ENCODE results near the gene LTBR.

LTBR gene

GRCh38 chr12:6346942-6347341, 37.0 kb upstream of the LTBR start:
- DNase-seq (ENCODE audit: low read depth): no peak

GRCh38 chr12:6347367-6348338, 36.3 kb upstream of the LTBR start:
- DNase-seq (ENCODE audit: low read depth): no peak

DNA sequence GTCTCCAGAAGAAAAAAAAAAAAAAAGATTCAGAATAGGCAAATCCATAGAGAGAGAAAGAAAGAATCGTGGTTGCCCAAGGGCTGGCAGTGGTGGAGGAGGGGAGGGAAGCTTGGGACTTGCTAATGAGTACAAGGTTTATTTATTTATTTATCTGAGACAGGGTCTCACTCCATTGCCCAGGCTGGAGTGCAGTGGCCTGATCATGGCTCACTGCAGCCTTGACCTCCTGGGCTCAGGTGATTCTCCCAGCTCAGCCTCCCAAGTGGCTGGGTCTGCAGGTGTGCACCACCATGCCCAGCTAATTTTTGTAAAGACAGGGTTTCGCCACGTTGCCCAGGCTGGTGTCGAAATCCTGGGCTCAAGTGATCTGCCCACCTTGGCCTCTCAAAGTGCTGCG, 32.3 kb upstream of the LTBR start:
- DNase-seq (ENCODE audit: low read depth): no peak

DNA sequence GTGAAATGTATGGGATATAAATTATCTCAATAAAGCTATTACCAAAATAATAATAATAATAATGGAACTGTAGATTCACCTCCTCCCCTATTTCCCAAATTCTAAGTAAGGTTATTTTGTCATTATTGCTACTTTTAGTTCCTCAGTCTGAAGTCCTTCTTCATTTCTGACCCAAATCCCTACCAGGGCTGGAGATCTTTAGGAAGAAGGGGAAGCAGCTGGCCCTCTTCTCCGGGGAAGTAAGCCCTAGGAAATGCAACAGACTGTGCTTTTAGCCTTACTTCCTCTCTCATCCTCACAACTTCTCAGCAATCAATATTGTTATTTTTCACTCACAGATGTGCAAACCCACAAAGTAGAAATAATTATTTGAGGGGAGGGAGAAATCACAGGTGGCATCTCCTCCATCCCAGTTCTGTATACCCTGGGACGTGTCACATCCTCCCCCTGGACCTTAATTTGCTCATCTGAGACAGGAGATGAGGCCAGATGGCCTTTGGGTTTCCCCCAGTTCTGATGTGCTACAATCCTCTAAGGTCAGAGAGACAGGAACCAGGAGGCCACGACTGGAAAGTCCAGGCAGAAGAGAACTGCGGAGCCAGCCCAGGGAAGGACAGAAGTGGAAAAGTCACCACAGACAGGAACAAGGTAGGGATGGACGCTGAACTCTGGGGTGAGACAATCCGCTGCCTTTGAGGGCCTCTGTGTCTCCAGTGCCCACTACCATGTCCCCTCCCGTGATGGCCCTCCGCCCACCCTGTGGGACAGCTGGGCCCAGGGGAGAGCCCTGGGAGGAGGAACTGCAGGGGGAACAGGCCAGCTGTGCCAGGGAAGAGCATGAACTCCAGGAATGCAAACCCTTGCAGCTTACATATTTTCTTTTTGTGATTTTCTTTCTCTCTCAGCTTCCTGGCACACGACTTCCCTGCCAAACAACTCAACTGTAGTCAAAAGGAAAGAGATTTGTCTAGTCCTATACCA, 31.5 kb upstream of the LTBR start:
- no peak for DNase-seq (ENCODE audit: low read depth)

DNA sequence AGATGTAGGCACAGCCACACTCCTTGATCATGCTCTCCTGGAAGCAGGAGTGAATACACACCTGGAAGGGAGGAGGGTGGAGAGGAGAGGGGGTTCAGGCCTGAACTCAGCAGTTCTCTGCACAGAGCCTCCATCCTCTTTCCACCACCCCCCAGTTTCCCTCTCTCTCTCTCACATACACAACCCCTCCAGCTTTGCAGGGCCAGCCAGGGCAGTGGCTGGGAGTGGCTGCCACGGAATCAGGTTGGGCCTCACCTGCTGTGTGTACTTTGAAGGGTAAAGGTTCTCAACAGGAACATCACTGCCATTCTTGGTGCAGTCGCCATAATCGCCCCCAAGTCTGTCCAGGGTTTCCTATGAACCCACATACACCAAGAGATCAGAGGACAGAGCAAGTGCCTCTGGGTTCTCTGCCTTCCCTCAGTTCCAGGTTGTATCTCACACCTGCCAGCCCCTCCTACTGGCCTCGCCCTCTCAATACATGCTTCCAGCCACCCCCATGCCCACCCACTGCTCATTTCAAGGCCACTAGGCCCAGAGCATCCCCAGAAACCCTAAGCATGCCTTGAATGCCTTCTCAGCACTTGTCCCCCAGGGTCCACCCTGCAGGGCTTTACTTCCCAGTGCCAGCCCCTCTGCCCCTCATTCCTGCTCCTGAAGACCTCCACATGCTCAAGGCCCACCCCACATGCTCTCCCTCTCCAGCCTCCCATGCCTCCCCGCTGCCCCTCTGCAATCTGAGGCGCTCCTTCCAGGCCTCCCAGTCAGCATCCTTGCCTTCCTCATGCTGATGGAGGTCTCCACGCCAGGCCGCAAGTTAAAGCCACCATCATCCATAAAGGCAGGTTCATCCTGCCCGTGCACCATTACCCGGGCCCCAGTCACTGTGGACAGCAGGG, 29.2 kb upstream of the LTBR start:
- DNase-seq (ENCODE audit: low read depth): no peak

- no peak for DNase-seq (ENCODE audit: low read depth)
Observed at GRCh38 chr12:6355491-6356373, 28.2 kb upstream of the LTBR start.

DNA sequence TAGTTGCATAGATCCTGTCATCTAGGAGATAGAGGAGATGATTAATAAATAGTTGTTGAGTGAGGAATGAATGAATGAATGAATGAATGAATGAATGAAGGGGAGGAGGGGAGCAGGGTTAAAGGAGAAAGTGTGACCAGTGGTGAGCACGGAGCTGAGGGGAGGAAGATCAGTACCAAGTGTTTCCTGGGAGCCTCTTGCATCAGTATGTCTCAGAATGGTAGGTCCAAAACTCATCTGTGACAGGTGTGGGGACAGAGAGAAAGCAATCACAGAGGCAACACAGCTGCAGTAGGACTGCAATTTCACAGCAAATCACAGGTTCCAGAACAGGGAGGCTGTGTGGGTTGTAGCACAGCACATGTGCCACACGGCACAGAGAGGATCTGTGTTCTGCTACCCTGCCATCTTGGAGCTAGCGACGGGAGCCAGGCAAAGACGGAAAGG, 27.6 kb upstream of the LTBR start:
- no peak for DNase-seq (ENCODE audit: low read depth)

GRCh38 chr12:6358881-6359280, 25.1 kb upstream of the LTBR start:
- no peak for DNase-seq (ENCODE audit: low read depth)

DNA sequence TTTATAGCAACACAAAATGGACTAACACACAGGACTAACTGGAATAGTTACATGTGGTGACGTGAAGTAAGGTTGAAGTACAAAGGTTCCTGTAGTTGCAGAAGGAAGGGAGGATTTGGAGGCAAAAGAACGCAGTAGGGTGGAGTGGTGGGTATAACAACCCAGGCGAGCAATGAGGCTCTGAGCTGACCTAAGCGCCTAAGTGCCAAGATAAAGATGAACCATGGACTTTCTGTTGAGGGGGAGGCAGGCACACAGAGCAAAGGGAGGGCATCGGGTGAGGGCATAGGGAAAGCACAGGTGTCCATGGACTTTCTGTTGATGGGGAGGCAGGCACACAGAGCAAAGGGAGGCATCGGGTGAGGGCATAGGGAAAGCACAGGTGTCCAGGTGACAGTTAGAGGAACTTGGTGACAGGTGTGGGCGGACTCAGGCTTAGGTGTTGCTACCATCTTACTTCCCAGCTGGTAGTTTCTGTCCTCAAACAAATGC, 23.8 kb upstream of the LTBR start:
- no peak for DNase-seq (ENCODE audit: low read depth)

GRCh38 chr12:6360578-6361490, 23.1 kb upstream of the LTBR start:
- no peak for DNase-seq (ENCODE audit: low read depth)

DNA sequence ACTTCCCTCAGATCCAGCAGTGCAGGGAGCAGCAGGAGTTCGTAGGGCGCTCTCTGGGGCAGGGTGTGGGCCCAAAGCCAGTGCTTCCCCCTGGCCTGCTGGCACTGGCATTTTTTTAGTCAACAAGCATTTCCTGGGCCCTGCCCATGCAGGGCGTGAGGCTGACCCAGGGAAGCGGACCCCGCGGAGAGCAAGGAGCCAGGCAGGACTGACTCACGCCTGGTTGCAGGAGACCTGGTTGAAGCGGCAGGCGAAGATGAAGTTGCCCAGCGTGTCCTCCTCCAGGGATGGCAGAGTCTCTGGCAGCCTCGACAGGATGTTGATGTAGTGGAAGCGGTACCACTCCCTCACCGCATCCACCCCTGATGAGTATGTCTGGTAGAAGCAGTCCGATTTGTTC, 22.1 kb upstream of the LTBR start:
- DNase-seq (ENCODE audit: low read depth): no peak

DNA sequence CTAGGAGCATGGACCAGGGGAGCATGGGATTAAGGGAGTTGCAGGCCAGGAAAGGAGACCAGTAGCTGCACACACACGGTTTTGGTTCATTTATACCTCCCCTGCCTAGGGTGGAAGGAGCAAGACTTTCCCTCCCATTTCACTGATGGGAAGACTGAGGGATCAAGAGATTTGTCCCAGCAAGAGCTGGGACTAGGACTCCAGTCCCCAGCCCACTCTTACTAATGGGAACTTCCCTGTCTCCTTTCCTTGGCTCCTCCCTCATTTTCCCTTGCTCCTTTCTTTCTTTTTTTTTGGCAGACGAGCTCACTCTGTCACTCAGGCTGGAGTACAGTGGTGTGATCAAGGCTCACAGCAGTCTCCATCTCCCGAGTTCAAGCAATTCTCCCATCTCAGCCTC, 21.6 kb upstream of the LTBR start:
- no peak for DNase-seq (ENCODE audit: low read depth)

DNA sequence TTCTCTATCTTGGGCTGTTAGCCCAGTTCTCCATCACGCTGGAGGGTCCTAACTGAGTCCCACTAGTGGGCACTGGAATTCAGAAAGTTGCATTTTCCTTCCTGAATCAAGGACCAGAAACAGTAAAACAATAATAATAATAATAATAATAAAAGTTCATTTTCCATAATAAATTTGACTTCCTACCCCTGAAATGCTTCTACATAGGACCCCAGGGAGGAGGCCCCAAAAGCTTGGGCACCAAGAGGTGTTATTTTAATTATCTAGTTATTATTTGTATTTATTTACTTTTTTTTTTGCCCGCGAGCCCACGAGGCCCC, 21.0 kb upstream of the LTBR start:
- DNase-seq (ENCODE audit: low read depth): no peak

DNA sequence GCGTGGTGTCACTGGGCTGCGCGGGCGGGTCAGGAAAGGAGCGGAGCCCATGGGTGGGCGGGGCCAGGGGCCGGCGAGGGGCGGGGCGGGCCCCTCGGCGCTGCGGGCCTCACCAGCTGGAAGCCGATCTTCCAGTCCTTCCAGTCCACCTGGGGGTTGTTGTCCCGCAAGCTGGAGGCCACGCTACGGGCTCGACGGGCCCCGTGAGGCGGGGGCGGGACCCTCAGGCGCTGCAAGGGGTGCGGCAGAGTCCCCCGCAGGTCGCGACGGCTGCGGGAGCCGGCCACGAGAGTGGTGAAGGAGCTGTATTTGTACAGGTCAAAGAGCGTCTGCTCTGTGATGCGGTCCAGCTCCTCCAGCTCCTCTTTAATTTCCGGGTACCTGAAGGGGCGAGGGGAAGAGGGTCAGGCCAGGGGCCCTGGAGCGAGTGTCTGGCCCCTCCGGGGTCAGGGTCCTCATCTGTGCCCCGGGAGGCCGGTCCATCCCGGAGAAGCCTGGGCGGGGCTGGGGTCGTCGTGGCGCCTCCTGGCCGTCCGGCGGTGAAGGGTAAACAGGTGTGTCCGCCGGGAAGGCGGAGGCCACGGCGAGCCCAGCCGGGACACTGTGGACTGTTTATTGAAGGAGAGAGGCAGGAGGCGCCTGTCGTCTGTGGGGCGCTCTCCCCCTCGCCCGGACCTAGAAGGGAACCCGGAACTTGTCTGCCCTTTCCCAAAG, 20.5 kb upstream of the LTBR start:
- DNase-seq (ENCODE audit: low read depth): no peak

DNA sequence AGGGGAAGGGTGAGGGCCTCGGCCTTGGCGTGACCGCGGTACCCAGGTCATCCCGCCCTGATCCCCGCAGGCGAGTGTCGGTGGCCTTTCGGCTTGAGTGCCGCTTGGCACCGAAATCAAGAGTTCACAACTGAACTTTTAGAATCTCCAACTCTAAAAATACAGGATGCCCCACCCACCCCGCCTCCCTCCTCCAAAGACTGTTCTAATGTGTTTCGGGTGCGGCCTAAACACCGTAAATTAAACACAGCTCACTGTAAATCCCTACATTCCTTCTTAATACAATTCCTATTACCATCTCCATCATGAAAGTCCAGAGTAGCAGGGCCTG, 20.0 kb upstream of the LTBR start:
- DNase-seq (ENCODE audit: low read depth): no peak

- no peak for DNase-seq (ENCODE audit: low read depth)
Observed at GRCh38 chr12:6367065-6367968, 16.6 kb upstream of the LTBR start.

GRCh38 chr12:6367969-6368892, 15.7 kb upstream of the LTBR start:
- no peak for DNase-seq (ENCODE audit: low read depth)
